Breast epithelium (tissue), 3 donors: Measurements from ENCODE around the gene MYBPC3.

Experiments used
- POLR2A ChIP-seq: fragments of 450-650 bp; IDR thresholded peaks from one replicate; pipeline ENCODE4 v1.6.1; 2016; ENCODE audit warnings: antibody characterized with exemption, mild to moderate bottlenecking, moderate library complexity
- POLR2AphosphoS5 ChIP-seq, 3 donors: sonication (generic); formaldehyde crosslinking; IDR thresholded peaks; one replicate each; pipeline ENCODE4 v1.6.1; 2017; ENCODE audit warnings: antibody characterized with exemption in 3 of 3
- TF ChIP-seq, protein P1 (sequence below), 3 donors: fragments of 450-650 bp; IDR thresholded peaks; one replicate each; pipeline ENCODE4 v1.5.1; 2016 to 2017; ENCODE audit warnings: antibody characterized with exemption in 3 of 3, mild to moderate bottlenecking in 3 of 3, moderate library complexity in 3 of 3

DNA sequence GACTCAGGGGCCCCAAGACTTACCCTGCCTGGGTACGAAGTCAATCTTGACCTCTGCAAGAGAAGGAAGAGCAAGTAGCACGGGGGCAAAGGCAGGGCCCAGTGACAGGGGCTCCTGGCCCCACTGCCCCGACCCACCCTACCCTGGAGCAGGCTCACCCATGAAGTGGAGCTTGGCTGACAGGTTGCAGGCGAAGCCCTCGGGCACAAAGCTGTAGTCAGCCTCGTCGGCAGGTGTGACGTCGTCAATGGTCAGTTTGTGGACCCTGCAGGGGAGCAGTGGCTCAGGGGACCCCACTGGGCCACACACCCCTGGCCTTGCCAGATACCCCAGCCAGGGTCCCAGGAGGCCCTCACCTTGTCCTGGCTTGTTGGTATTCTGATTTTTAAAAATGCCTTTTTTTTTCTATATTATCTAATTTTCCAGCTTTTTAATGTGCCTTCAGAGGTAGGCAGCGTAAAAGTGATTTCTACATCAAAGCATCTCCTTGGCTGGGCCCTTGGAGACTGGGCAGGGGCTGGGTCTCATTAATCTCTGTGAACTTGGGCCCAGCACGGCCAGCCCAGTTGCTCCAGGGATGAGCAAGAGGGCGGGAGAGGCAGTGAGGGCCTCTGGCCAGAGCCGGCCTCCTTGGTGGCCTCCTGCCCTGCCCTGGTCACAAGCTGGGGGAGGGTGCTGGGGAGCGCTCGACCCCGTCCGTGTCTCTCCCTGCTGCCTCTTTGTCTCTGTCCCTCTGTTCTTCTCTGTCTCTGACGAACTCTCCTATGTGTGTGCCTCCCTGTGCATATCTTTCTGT lies 11.3 kb downstream of the MYBPC3 start:
- TF ChIP-seq, protein P1, sequence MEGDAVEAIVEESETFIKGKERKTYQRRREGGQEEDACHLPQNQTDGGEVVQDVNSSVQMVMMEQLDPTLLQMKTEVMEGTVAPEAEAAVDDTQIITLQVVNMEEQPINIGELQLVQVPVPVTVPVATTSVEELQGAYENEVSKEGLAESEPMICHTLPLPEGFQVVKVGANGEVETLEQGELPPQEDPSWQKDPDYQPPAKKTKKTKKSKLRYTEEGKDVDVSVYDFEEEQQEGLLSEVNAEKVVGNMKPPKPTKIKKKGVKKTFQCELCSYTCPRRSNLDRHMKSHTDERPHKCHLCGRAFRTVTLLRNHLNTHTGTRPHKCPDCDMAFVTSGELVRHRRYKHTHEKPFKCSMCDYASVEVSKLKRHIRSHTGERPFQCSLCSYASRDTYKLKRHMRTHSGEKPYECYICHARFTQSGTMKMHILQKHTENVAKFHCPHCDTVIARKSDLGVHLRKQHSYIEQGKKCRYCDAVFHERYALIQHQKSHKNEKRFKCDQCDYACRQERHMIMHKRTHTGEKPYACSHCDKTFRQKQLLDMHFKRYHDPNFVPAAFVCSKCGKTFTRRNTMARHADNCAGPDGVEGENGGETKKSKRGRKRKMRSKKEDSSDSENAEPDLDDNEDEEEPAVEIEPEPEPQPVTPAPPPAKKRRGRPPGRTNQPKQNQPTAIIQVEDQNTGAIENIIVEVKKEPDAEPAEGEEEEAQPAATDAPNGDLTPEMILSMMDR (IDR thresholded peaks at IDR 0.05), result no peak
- TF ChIP-seq POLR2A (no peak), POLR2AphosphoS5 (IDR thresholded peaks at IDR 0.05) (no peak)
